IgD-negative memory B cell (primary cell): ENCODE results near the gene TAF8. TPM values are rescaled to one million over a fixed set of nuclear protein-coding genes. Genes with fewer than 3 reads are reported as not detected.
"Not testable (repeated sequence)": the region's sequence is repeated elsewhere in the genome, so short reads cannot be mapped to it uniquely, and the experiment has no call there.

Source experiments
- H3K27ac Mint-ChIP-seq, 3 donors: one replicate each; pipeline ENCODE4 v1.8.0; 2020 to 2022; ENCODE audit warnings: mild to moderate bottlenecking in 3 of 3, mixed read lengths in 3 of 3, moderate library complexity in 1 of 3
- H3K27me3 Mint-ChIP-seq: one replicate; pipeline ENCODE4 v1.8.0; 2021; ENCODE audit warnings: mixed read lengths
- H3K36me3 Mint-ChIP-seq: one replicate; pipeline ENCODE4 v1.8.0; 2020; ENCODE audit warnings: mild to moderate bottlenecking, mixed read lengths
- H3K4me1 Mint-ChIP-seq, 3 donors: one replicate each; pipeline ENCODE4 v1.8.0; 2020 to 2022; ENCODE audit warnings: mixed read lengths in 3 of 3, mild to moderate bottlenecking in 1 of 3
- H3K4me3 Mint-ChIP-seq, 4 donors: one replicate each; pipeline ENCODE4 v1.8.0; 2020 to 2022; ENCODE audit warnings: mild to moderate bottlenecking in 4 of 4, mixed read lengths in 4 of 4, moderate library complexity in 3 of 4
- H3K9me3 Mint-ChIP-seq, 3 donors: one replicate each; pipeline ENCODE4 v1.8.0; 2020 to 2021; ENCODE audit warnings: mixed read lengths in 3 of 3, mild to moderate bottlenecking in 1 of 3
- polyA plus RNA-seq: library from polyadenylated mRNA; unstranded; fragments of 300-500 nt; fragmentation: Illumina TruSeq; gene quantifications from one replicate; pipeline ENCODE4 v1.2.3, GENCODE V29; 2021

Gene TAF8
- polyA plus RNA-seq, 1 donor from 2014 or later = 22.2 TPM

- Mint-ChIP-seq H3K4me3 (peak overlapping the region; percentile 63 to 90 (median 78)), H3K4me1 (peaks cover 39 to 64% (median 51%) of the 10 kb centered on the region in 3 donors), H3K27ac (peak overlapping the region; percentile 86 to 98 (median 97)), H3K9me3 (no peaks in the 10 kb centered on the region), H3K36me3 (peaks cover 5% of the 10 kb centered on the region), H3K27me3 (peaks cover 3% of the 10 kb centered on the region)
Measured at GRCh38 chr6:42021847-42022754, 28.2 kb upstream of the TAF8 start.

GRCh38 chr6:42022755-42023384 is 27.5 kb upstream of the TAF8 start:
- H3K27ac Mint-ChIP-seq = peak overlapping the region; percentile 86 to 98 (median 97)

GRCh38 chr6:42025066-42025844 is 25.1 kb upstream of the TAF8 start:
- peaks cover 3% of the 10 kb centered on the region for H3K27me3 Mint-ChIP-seq
- peaks cover 46 to 78% (median 61%) of the 10 kb centered on the region in 3 donors for H3K4me1 Mint-ChIP-seq
- peak overlapping the region; percentile 95 to 97 (median 97) for H3K27ac Mint-ChIP-seq
- H3K4me3 Mint-ChIP-seq = peak overlapping the region; percentile 68 to 90 (median 84)
- peaks cover 0 to 2% (median 0%) of the 10 kb centered on the region in 3 donors for H3K9me3 Mint-ChIP-seq
- peaks cover 3% of the 10 kb centered on the region for H3K36me3 Mint-ChIP-seq

More at GRCh38 chr6:42022755-42023384, 27.5 kb upstream of the TAF8 start:
- Mint-ChIP-seq H3K9me3 (peaks cover 0 to 2% (median 0%) of the 10 kb centered on the region in 3 donors), H3K36me3 (peaks cover 3% of the 10 kb centered on the region), H3K4me1 (peaks cover 38 to 66% (median 55%) of the 10 kb centered on the region in 3 donors), H3K4me3 (peak overlapping the region; percentile 63 to 90 (median 78)), H3K27me3 (peaks cover 3% of the 10 kb centered on the region)

- Mint-ChIP-seq H3K36me3 (peaks cover 3% of the 10 kb centered on the region), H3K4me3 (peak overlapping the region; percentile 68 to 90 (median 84)), H3K27me3 (peaks cover 3% of the 10 kb centered on the region), H3K4me1 (peaks cover 44 to 74% (median 57%) of the 10 kb centered on the region in 3 donors), H3K27ac (peak overlapping the region; percentile 95 to 97 (median 97)), H3K9me3 (peaks cover 0 to 2% (median 0%) of the 10 kb centered on the region in 3 donors)
Measured at GRCh38 chr6:42025845-42026243, 24.5 kb upstream of the TAF8 start.

GRCh38 chr6:42026540-42026939 is 23.8 kb upstream of the TAF8 start:
- Mint-ChIP-seq H3K9me3 (peaks cover 0 to 2% (median 0%) of the 10 kb centered on the region in 3 donors), H3K36me3 (peaks cover 3% of the 10 kb centered on the region), H3K4me1 (peaks cover 45 to 74% (median 58%) of the 10 kb centered on the region in 3 donors), H3K4me3 (peak overlapping the region in 3 of 4 donors; percentile 11 to 84 (median 25)), H3K27ac (peak overlapping the region; percentile 95 to 97 (median 97)), H3K27me3 (no peaks in the 10 kb centered on the region)

GRCh38 chr6:42028234-42029061 is 21.9 kb upstream of the TAF8 start:
- Mint-ChIP-seq H3K4me1 (peaks cover 36 to 62% (median 50%) of the 10 kb centered on the region in 3 donors), H3K9me3 (peaks cover 0 to 2% (median 0%) of the 10 kb centered on the region in 3 donors), H3K27ac (peak overlapping the region; percentile 67 to 97 (median 80)), H3K36me3 (peaks cover 5% of the 10 kb centered on the region), H3K4me3 (peak overlapping the region in 3 of 4 donors; percentile 49 to 72 (median 70)), H3K27me3 (no peaks in the 10 kb centered on the region)

GRCh38 chr6:42029062-42029685 is 21.1 kb upstream of the TAF8 start:
- peak overlapping the region in 1 of 4 donors; percentile 33 for H3K4me3 Mint-ChIP-seq
- peaks cover 5% of the 10 kb centered on the region for H3K36me3 Mint-ChIP-seq
- peaks cover 0 to 2% (median 0%) of the 10 kb centered on the region in 3 donors for H3K9me3 Mint-ChIP-seq
- H3K4me1 Mint-ChIP-seq = peaks cover 36 to 59% (median 49%) of the 10 kb centered on the region in 3 donors
- no peaks in the 10 kb centered on the region for H3K27me3 Mint-ChIP-seq
- H3K27ac Mint-ChIP-seq = no peak overlapping the region

GRCh38 chr6:42029881-42030280 is 20.4 kb upstream of the TAF8 start:
- H3K4me3 Mint-ChIP-seq = peak overlapping the region in 2 of 4 donors; percentile 23 to 57
- H3K9me3 Mint-ChIP-seq = peaks cover 0 to 2% (median 0%) of the 10 kb centered on the region in 3 donors
- H3K4me1 Mint-ChIP-seq = peaks cover 36 to 60% (median 45%) of the 10 kb centered on the region in 3 donors
- H3K36me3 Mint-ChIP-seq = peaks cover 5% of the 10 kb centered on the region
- H3K27me3 Mint-ChIP-seq = no peaks in the 10 kb centered on the region
- H3K27ac Mint-ChIP-seq = no peak overlapping the region

- Mint-ChIP-seq H3K36me3 (peaks cover 2% of the 10 kb centered on the region), H3K27me3 (no peaks in the 10 kb centered on the region), H3K4me1 (peaks cover 28 to 55% (median 37%) of the 10 kb centered on the region in 3 donors), H3K9me3 (peaks cover 0 to 2% (median 0%) of the 10 kb centered on the region in 3 donors), H3K27ac (peak overlapping the region in 2 of 3 donors; percentile 38 to 82), H3K4me3 (peak overlapping the region in 2 of 4 donors; percentile 41 to 57)
Measured at GRCh38 chr6:42030585-42031506, 19.5 kb upstream of the TAF8 start.

- Mint-ChIP-seq H3K4me3 (peak overlapping the region in 2 of 4 donors; percentile 63 to 87), H3K27me3 (no peaks in the 10 kb centered on the region), H3K4me1 (peaks cover 25 to 43% (median 25%) of the 10 kb centered on the region in 3 donors), H3K36me3 (peaks cover 2% of the 10 kb centered on the region), H3K27ac (peak overlapping the region in 2 of 3 donors; percentile 57 to 82), H3K9me3 (peaks cover 0 to 1% (median 0%) of the 10 kb centered on the region in 3 donors)
Measured at GRCh38 chr6:42032366-42032765, 18.0 kb upstream of the TAF8 start.

GRCh38 chr6:42037669-42038068 is 12.7 kb upstream of the TAF8 start:
- not testable (repeated sequence) for H3K36me3 Mint-ChIP-seq, H3K4me3 Mint-ChIP-seq, H3K27ac Mint-ChIP-seq, H3K9me3 Mint-ChIP-seq, H3K27me3 Mint-ChIP-seq
- H3K4me1 Mint-ChIP-seq = peaks cover 22 to 38% (median 26%) of the 10 kb centered on the region in 3 donors

GRCh38 chr6:42038163-42038562 is 12.2 kb upstream of the TAF8 start:
- H3K36me3 Mint-ChIP-seq = no peaks in the 10 kb centered on the region
- no peak overlapping the region for H3K27ac Mint-ChIP-seq
- H3K4me1 Mint-ChIP-seq = peaks cover 20 to 35% (median 23%) of the 10 kb centered on the region in 3 donors

More at GRCh38 chr6:42038163-42038562, 12.2 kb upstream of the TAF8 start:
- Mint-ChIP-seq H3K9me3 (no peaks in the 10 kb centered on the region), H3K27me3 (no peaks in the 10 kb centered on the region), H3K4me3 (no peak overlapping the region)
